NCI-H774 (cell line): ENCODE data around the gene DDAH2.
"Not testable (repeated sequence)": the region's sequence is repeated elsewhere in the genome, so short reads cannot be mapped to it uniquely, and the experiment has no call there.

ENCODE experiments used
- DNase-seq: peaks from one replicate; lab custom pipeline; 2025; lab: John Stamatoyannopoulos, UW

Gene DDAH2

DNA sequence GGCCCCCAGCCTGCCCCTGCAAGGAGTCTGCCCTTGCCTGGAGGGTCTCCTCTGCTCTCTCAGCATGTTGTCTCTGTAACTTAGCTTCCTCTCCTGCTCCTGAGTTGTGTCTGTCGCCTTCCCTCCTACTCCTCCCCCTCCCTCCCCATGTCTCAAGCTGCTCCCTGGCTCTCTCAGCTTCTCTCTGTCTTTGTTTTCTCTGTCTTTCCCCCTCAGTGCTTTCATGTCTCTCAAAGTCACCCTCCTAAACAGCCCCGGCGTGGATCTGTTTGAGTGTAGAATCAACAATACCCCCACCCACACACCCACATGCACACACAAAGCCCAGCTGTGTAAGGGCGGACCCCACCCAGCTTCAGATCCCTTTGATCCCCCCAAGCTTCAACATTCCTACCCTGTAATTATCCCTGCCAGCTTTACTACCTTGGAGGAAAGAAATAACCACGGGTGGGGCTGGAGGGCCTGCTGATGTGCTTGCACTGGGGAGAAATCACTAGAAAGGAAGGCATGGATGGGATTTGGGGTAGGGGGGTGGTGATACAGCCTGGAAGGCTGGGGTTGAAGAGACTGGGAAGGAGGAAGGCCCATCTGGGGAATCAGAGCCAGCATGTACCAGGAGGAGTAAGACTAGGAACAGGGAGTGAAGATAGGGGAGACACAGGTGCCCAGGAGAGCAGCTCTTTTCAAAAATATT lies 15.0 kb downstream of the DDAH2 start:
- DNase-seq, result no peak

DNA sequence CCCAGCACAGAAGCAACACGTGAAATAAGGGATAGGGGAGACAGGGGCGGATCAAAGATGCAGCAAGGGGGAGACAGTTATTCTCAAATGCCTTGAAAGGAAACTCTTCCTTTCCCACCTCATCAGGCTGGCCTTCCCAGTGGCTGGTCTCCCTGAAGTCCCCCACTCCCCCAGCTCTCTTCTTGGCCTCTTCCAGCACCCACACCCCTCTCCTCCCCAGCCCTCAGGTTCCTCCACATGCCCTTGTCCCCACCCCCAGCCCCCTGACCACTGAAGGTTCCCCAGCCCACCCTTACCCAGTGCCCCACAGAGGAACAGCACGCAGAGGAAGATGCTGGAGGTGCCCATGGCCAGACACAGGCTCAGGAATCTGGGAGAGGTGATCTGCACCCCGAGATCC lies 15.6 kb downstream of the DDAH2 start:
- no peak for DNase-seq

DNA sequence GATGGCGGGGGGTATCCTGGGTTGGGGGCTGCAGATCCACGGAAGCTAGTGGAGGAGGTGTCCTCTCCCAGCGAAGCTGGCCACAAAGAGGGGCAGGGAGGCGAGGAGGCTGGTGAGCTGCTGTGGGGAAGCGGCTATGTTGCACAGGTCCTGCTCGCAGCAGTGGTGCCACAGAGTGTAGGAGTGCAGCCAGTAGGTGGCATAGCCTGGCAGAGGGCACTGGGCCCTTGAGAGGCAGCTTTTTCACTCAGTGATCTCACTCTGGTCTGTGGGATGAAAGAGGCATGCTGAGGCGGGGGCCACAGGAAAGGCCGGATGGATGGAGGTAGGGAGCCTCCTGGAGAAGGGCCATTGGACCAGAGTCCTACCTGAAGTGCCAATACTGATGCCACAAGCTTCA lies 16.8 kb downstream of the DDAH2 start:
- no peak for DNase-seq

DNA sequence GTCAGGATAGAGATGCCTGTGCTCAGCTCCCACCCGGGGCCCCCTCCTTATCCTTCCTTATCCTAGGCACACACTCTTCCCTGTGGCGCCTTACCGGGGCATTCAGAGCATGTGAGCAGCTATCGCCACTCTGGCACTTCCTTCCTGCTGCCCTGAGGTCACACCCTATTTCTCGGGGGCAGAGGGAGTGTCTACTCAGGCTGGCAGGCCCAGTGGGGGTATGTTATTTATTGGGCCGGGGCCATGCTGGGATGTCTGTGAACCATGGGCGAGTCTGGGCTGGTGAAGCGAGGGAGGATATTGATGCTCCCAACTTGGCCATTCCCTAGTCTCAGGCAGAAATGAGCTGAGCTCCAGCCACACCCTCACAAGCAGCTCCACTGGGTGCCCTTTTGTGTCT lies 17.9 kb downstream of the DDAH2 start:
- DNase-seq, result no peak

DNA sequence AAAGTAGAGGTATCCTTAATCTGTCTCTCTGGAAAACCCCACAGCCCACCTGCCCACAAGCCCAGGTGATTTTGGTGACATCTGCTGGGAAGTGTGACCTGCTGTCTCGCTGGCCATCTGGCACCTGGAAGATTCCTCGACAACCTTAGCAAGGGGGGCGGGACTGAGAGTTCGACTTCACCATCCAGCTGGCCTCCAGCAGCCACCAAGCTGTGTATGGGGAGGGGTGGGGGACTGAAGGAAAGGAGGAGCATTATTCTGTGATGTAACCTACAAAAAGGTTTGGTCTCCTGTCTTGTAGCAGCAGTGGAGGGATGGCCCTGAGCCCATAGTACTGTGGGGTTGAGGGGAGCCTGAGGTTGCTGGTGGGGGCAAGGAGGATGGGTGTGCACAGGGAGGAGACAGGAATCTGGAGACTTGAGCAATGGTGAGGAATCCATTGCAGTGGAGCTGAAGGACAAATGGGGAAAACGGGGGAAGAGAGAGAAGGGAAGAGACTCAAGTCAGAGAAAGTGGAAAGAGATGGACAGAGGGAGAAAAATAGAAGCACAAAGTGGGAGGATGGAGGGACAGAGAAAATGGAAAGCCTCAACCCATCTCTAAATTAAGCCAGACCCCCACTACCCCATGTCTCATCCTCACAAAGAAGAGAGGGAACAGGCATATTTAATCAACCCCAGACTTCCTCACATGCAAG lies 18.4 kb downstream of the DDAH2 start:
- DNase-seq, result no peak

DNA sequence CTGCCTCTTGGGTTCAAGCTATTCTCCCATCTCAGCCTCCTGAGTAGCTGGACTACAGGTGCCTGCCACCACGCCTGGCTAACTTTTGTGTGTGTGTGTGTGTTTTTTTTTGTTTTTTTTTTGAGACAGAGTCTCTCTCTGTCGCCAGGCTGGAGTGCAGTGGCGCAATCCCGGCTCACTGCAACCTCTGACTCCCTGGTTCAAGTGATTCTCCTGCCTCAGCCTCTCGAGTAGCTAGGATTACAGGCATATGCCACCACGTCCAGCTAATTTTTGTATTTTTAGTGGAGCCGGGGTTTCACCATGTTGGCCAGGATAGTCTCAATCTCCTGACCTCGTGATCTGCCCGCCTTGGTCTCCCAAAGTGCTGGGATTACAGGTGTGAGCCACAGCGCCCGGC lies 19.9 kb downstream of the DDAH2 start:
- DNase-seq, result not testable (repeated sequence)

DNA sequence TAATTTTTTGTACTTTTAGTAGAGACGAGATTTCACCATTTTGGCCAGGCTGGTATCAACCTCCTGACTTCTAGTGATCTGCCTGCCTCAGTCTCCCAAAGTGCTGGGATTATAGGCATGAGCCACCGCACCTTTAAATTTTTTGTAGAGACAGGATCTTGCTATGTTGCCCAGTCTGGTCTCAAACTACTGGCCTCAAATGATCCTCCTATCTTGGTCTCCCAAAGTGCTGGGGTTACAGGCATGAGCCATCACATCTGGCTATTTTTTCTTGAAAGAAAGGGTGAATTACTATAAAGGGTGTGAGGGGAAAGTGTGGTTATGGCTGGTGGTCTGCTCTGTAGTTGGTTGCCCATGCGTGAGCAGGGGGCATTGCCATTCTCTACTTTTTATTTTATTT lies 20.9 kb downstream of the DDAH2 start:
- DNase-seq, result no peak

DNA sequence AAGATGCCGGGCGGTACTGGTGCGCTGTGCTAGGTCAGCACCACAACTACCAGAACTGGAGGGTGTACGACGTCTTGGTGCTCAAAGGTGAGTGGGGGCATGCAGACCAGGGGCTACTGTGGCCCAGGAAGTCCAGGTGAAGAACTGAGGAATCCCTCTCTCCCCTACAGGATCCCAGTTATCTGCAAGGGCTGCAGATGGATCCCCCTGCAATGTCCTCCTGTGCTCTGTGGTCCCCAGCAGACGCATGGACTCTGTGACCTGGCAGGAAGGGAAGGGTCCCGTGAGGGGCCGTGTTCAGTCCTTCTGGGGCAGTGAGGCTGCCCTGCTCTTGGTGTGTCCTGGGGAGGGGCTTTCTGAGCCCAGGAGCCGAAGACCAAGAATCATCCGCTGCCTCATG lies 21.4 kb downstream of the DDAH2 start:
- DNase-seq, result no peak

DNA sequence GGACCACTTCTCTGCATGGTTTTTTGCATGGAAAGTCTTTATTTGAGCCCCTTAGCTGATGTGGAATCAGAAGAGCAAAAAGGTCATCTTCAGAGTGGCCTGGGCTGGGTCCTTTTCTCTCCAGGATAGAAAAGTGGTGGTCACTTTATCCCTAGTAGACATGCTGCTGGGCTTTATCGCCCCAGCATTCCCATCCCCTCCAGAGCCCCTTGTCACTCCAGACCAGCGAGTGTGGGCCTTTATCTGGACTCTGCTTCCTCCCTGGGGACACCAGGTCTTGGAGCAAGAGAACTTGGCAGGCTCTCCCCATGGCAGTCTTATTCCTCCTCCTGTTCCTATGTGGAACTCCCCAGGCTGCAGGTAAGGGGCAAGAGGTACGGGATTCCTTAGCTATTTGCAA lies 22.5 kb downstream of the DDAH2 start, which contains the start of gene LY6G6F:
Gene LY6G6F (plus strand): TSS at position 268 of the 400 bp plus-strand sequence. CDS start 41 bp downstream, at position 309.
- DNase-seq, result no peak

DNA sequence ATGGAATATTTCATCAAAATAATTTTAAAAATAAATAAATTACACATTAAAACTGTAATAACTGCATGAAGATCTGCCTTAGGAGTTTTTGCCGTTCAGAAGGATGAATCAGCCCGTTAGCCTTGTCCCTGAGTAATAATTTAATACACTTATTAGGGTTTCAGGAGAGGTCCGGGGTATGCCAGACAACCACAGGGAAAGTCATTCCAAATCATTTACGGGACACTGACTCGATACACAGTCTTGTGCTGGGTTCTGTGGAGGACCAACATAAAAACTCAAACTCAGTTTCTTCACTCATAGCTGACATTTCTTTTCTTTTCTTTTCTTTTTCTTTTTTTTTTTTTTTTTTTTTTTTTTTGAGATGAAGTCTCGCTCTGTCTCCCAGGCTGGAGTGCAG lies 23.2 kb downstream of the DDAH2 start:
- no peak for DNase-seq

DNA sequence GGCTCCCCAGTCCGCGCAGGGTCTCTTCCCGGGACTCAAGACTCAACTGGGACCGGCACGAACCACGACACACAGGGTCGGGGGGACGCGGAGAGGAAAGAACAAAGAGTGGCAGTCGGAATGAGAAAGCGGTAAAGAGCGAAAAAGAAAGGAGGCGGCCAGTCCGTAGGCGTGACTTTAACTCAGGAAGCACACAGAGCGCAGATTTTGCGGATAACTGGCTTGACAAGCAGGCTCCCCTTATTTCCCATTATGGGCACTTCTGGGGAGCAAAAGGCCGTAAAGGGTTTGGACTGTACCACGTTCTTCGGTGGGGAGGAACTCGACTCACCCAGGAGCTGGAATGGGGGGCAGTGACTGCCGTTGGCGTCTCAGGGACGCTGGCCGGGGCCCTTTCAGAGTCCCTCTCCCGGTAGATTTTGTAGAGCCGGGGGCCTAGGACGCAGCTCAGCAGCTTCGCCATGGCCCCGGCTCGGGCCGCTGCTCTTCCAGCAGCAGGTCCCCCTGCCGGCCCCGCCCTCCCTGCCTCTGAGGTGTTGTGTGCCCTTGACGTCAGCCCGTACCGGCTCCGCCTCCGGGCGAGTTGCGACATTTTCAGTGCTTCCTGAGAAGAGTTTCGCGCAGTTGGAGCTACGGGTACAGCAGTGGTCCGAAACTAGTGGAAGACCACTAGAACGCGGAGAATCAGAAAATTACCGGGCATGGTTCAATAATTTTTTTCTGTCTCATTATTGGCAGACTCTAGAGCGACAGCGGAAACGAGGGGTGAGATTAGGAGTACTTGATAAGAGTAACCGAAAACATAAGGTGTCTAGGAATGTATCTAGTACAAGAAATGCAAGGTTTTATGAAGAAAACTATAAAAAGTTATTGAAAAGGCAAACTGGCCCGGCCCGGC lies 26.0 kb downstream of the DDAH2 start, which contains the start of gene ABHD16A:
Gene ABHD16A (minus strand): TSS at position 506 of the 898 bp plus-strand sequence. CDS start 43 bp downstream, at position 463.
- DNase-seq, result peak; percentile 95

DNA sequence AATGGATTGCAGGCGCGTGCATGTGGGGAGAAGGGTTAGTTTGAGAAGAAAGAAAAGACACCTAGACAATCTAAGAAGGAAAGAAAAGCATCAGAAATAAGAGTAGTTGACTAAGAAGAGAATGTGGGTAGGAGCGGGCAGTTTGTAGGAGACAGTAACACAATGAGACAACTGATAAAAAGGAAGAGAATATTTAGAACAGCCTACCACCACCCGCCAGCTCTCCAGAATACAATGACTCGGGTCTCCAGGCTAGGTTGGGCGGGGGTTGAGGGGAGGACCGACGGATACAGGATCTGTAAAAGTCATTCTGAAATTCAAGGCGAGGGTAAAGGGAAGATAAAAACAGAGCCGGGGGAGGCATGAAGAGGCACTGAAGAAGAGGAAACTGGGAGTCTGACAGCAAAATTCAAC lies 26.7 kb downstream of the DDAH2 start:
- no peak for DNase-seq

DNA sequence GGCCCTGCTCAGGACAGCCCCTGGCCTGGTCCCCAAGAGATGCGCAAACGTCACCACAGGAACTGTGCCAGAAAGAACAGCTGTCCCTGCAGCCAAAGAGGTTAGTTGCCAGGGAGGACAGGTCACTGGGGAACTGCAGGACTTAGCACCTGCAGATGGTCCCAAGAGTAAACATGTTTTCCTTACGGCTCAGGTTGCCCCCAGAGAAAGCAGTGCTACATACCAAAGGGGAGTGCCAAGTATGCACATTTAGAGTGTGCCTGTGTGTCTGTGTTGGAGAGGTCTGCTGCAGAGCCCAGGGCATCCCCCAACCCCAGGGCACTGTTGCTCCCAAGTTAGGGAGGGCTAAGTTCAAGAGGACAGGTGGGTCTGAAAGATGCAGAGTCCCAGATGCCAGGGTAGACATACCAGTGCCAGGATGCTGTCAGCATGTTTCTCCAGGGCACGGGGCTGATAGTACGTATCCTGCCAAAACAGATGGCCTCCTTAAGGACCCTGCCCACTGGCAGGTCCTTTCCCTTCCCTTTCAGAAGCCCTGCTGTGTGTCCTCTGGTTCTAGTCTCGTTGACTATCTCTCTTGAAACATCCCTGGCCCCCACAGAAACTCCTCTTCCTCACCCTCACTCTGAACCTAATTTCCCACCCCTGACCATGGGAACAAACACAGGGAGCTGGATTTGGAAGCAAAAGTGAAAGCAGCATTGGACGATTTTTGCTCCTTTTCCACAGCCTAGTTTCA lies 27.3 kb downstream of the DDAH2 start:
- DNase-seq, result peak; percentile 25

DNA sequence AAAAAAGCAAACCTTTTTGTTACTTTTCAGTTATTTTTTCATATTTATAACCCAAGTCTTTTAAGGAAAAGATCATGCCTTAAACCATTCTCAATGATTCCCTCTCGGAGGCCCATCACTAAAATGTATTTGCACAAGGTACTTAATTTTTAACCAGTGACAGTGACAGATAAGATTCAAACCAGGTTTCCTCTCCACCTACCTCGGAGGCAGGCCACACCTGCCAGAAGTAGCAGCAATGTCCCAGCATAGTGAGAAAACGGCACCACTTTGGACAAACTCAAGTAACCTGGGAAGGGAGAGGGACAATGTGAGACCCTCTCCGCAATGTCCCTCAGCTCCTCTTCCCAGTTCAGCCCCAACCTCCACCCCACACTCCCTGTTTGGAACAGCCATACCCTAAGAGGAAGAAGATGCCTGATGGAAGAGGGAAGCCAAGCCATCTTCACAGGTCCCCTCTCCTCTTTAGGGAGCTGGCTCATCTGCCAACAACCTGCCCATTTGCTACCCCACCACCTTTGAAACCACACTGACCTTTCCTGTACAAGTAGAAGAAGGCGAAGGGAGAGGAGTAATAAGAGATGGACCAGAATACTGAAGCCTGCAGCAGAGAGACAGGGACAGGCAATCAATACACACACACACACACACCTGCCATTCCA lies 28.2 kb downstream of the DDAH2 start:
- DNase-seq, result no peak

DNA sequence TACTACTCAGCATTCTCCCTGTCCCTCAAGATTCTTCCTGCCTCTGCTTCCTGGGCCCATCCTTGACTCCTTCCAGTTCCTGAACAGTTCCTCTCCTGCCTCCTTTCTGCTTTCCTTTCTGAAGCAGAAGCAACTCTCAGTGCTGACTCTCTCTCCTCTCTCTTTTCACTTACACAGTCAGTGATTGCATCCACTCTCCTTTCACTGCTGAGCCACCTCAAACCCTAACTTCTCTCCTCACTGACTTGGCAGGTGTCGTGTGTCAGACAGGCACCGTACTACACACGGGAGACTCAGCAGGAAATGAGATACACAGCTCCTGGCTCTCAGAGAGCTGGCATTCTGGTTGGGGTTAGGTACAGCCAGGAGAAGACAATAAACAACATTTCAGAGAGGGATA lies 31.5 kb downstream of the DDAH2 start:
- no peak for DNase-seq

DNA sequence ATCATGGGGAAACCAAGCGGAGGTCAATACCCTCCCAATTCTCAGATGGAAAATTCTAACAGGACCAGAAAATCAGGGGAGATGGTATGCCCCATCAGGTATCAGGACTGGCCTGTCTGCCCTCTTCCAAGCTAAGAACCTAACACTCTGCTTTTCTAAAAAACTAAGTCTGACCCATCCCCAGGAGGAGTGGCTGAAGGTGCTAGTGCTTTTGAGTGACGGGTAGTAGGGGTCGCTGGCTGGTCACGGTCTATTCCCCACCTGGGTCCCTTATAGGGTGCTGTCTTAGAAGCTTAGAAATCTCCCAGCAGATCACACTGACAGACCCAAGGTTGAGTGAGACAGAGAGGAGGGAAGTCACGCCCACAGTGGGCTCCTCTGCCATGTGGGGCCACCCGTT lies 35.6 kb downstream of the DDAH2 start:
- DNase-seq, result no peak

DNA sequence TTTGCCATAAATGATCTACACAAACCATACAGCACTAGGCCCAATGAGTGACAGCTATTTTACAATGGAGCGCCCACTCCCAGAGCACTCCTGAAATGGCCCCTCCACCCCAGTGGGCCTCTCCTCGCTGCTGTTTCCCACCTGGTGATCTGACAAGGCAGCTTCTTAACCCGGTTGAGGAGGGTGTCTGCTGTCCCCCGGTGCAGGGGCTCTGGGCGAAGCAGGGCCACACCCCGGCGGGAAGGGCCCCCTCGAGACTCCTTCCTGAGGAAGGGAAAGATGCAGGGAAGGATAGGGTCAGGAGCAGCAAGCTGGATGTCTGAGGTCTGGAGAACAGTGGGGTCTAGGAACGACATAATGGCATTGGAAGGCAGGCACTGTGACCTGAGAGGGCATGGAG lies 36.2 kb downstream of the DDAH2 start:
- no peak for DNase-seq

DNA sequence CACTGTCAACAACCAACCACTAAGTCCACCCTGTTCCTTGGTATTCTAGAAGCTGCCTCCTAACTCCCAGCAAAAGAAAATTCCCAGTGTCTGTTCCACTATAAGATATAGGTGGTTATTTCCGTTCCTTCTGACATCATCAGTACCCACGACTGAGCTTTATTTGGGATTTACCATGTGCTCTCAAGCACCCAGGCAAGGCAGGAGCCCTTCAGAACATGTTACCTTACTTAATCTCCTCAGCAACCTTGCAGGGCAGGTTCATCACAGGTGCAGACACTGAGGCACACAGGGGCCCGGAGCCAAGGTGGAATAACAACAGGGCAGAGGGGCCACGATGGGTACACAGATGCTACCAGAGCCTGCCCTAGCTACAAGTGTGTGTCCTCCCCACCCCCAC lies 36.7 kb downstream of the DDAH2 start:
- no peak for DNase-seq

DNA sequence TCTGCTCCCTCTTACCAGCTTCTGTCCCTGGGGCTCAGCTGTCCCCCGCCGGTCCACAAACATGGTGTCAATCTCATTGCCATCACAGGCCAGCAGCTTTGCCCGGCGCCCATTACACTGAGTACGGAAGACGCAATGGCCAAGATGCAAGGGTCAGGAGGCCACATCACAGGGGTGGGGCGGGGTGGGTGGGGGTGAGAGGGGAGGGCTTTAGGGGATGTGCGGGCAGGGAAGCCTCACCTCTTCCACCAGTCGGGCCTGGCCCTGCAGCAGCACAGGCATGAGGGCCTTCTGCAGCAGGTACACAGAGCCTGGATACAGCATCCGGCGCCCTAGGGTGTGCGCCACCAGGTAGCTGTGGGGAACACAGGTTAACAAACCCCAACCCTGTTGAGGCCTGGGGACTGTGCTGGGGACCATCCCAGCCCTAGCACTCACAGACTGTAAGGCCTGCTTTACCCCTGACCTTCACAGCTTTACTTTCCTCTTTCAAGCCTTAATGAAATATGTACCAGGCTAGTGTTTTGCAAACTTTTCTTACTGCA lies 37.5 kb downstream of the DDAH2 start:
- no peak for DNase-seq

DNA sequence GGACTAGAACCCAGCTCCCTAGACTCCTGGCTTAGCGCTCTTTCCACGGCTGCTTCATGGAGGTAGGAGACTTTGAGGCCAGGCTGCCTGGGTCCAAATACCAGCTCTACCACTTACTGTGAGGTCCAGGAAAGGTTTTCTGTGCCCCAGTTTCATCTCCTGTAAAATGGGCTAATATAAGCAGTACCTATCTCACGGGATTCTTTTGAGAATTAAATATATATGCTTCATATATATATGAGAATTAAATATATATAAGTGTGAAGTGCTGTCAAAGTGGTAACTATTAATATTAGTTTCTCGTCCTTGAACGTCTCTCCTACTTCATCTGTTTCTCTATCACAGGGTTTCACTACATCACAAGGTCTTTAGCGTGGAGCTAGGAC lies 38.0 kb downstream of the DDAH2 start:
- no peak for DNase-seq
